Cerebellar cortex (tissue), 1 donor: Measurements from ENCODE around the gene RGL3.
"Not testable (repeated sequence)": the region's sequence is repeated elsewhere in the genome, so short reads cannot be mapped to it uniquely, and the experiment has no call there.

Experiments
- DNase-seq: peaks from one replicate; pipeline ENCODE4 v3.0.0-alpha.2; 2015; ENCODE audit warnings: low spot score

Gene RGL3

GRCh38 chr19:11418549-11419506, at the start of gene RGL3:
Gene RGL3, minus strand, starts transcription at chr19:11419314. Its CDS starts 36 bp downstream, at chr19:11419278.
- DNase-seq = no peak

- DNase-seq = not testable (repeated sequence)
These were observed 49.2 kb upstream of the RGL3 start for GRCh38 chr19:11468266-11468845.

- DNase-seq = no peak
These were observed 46.5 kb upstream of the RGL3 start for GRCh38 chr19:11465600-11465999.

GRCh38 chr19:11464333-11465265, 45.5 kb upstream of the RGL3 start:
- DNase-seq = no peak

GRCh38 chr19:11463391-11463790, 44.3 kb upstream of the RGL3 start:
- no peak for DNase-seq

GRCh38 chr19:11461453-11461852, 42.3 kb upstream of the RGL3 start:
- DNase-seq = no peak

GRCh38 chr19:11460207-11460606, 41.1 kb upstream of the RGL3 start:
- DNase-seq = no peak

GRCh38 chr19:11458912-11459311, 39.8 kb upstream of the RGL3 start:
- DNase-seq = not testable (repeated sequence)

GRCh38 chr19:11458236-11458900, 39.3 kb upstream of the RGL3 start:
- DNase-seq = no peak

- DNase-seq = no peak
These were observed 38.7 kb upstream of the RGL3 start for GRCh38 chr19:11457831-11458230.

- DNase-seq = no peak
These were observed 38.0 kb upstream of the RGL3 start for GRCh38 chr19:11457115-11457514.

GRCh38 chr19:11456659-11457058, 37.5 kb upstream of the RGL3 start:
- no peak for DNase-seq

- DNase-seq = not testable (repeated sequence)
These were observed 36.1 kb upstream of the RGL3 start for GRCh38 chr19:11455233-11455554.

- no peak for DNase-seq
These were observed 34.6 kb upstream of the RGL3 start for GRCh38 chr19:11453468-11454341.

GRCh38 chr19:11452620-11453310, 33.7 kb upstream of the RGL3 start:
- DNase-seq = no peak

GRCh38 chr19:11451871-11452619, 32.9 kb upstream of the RGL3 start:
- DNase-seq = no peak

- no peak for DNase-seq
These were observed 32.3 kb upstream of the RGL3 start for GRCh38 chr19:11451327-11451870.

- DNase-seq = no peak
These were observed 31.6 kb upstream of the RGL3 start for GRCh38 chr19:11450570-11451326.
